Testis (tissue), 3 donors: ENCODE data around the gene COCH. TPM values are rescaled to one million over a fixed set of nuclear protein-coding genes. Genes with fewer than 3 reads are reported as not detected.

Source experiments
- DNase-seq: peaks from one replicate; pipeline ENCODE4 v3.0.0-alpha.2; 2019
- H3K27ac ChIP-seq, 2 donors: fragments of 200-600 bp; sonication (generic); one replicate each; pipeline ENCODE4 v1.5.1; 2019
- H3K27me3 ChIP-seq: fragments of 200-600 bp; sonication (generic); one replicate; pipeline ENCODE4 v1.5.1; 2019
- H3K36me3 ChIP-seq: fragments of 200-600 bp; sonication (generic); one replicate; pipeline ENCODE4 v1.5.1; 2017; ENCODE audit warnings: low read depth; ENCODE audit errors: missing control alignments
- H3K4me1 ChIP-seq: fragments of 200-600 bp; sonication (generic); one replicate; pipeline ENCODE4 v1.5.1; 2019
- H3K4me3 ChIP-seq, 2 donors: fragments of 200-600 bp; sonication (generic); one replicate each; pipeline ENCODE4 v1.5.1; 2017 to 2019
- H3K9me3 ChIP-seq: fragments of 200-600 bp; sonication (generic); one replicate; pipeline ENCODE4 v1.5.1; 2017
- CTCF ChIP-seq, 3 experiments: fragments of 450-650 bp in 2 of 3; fragments of 200-600 bp in 1 of 3; sonication (generic) in 1 of 3; IDR thresholded peaks; one replicate each; pipeline ENCODE4 v1.5.1; 2016 to 2019; ENCODE audit warnings: antibody characterized with exemption in 3 of 3, mild to moderate bottlenecking in 2 of 3, moderate library complexity in 1 of 3
- POLR2A ChIP-seq: fragments of 450-650 bp; IDR thresholded peaks from one replicate; pipeline ENCODE4 v1.6.1; 2017; ENCODE audit warnings: antibody characterized with exemption, mild to moderate bottlenecking, moderate library complexity
- WGBS, 2 donors: methylation state at CpG; one replicate each; pipeline ENCODE4 v1.1.5; 2018; 5-methylcytosine and 5-hydroxymethylcytosine counted together
- intact Hi-C: fragments of 100-400 bp; cut with DNase I; formaldehyde crosslinking; loops from one replicate; pipeline ENCODE4 v1.15.1; 2023; ENCODE audit warnings: low total_unique reads
- polyA plus RNA-seq: library from polyadenylated mRNA; stranded (reverse); fragments of 350-450 nt; fragmentation: Illumina TruSeq; extraction: RNeasy Lipid Tissue Mini Kit (QIAGEN cat#74804); gene quantifications from one replicate; pipeline ENCODE4 v1.2.3, GENCODE V29; 2014; ENCODE audit warnings: low read depth, low replicate concordance; ENCODE audit not compliant: insufficient read depth
- total RNA-seq, 2 donors: library from RNA; depleted of rRNA; stranded (reverse); fragments of >200 nt; gene quantifications; one replicate each; pipeline ENCODE4 v1.2.3, GENCODE V29; 2016

The COCH gene
- total and polyA plus RNA-seq, 3 donors from 2014 or later, result 2.2 to 5.0 (median 3.0) TPM

GRCh38 chr14:30885840-30886740 is 11.7 kb downstream of the COCH start:
- Histone ChIP-seq H3K36me3 (no peaks in the 10 kb centered on the region), H3K27me3 (no peaks in the 10 kb centered on the region), H3K9me3 (no peaks in the 10 kb centered on the region), H3K4me1 (peaks cover 5% of the 10 kb centered on the region), H3K27ac (no peak overlapping the region), H3K4me3 (no peak overlapping the region)
- intact Hi-C loops, result no loop called here
- no peak for DNase-seq
- TF ChIP-seq POLR2A, result no peak
- no peak for TF ChIP-seq CTCF (IDR thresholded peaks at IDR 0.05)
- WGBS, 2 donors, result 90 to 92% methylated on average over 7 of the region's 7 CpGs

- H3K9me3 ChIP-seq, result no peaks in the 10 kb centered on the region
- DNase-seq, result no peak
- 88 to 90% methylated on average over 5 of the region's 5 CpGs for WGBS, 2 donors
- TF ChIP-seq CTCF (IDR thresholded peaks at IDR 0.05) (no peak), POLR2A (no peak)
- intact Hi-C loops, result no loop called here
- no peaks in the 10 kb centered on the region for H3K27me3 ChIP-seq
- H3K27ac ChIP-seq, result no peak overlapping the region
- H3K36me3 ChIP-seq, result no peaks in the 10 kb centered on the region
- H3K4me1 ChIP-seq, result peaks cover 5% of the 10 kb centered on the region
- no peak overlapping the region for H3K4me3 ChIP-seq
These were observed 14.3 kb downstream of the COCH start for GRCh38 chr14:30888480-30889243.

GRCh38 chr14:30889244-30889594 is 14.9 kb downstream of the COCH start:
- Histone ChIP-seq H3K9me3 (no peaks in the 10 kb centered on the region), H3K36me3 (no peaks in the 10 kb centered on the region), H3K27ac (no peak overlapping the region), H3K4me3 (no peak overlapping the region), H3K27me3 (no peaks in the 10 kb centered on the region), H3K4me1 (peaks cover 5% of the 10 kb centered on the region)
- TF ChIP-seq CTCF (IDR thresholded peaks at IDR 0.05) (no peak), POLR2A (no peak)
- intact Hi-C loops, result no loop called here
- DNase-seq, result no peak
- WGBS, 2 donors, result 63 to 66% methylated on average over 4 of the region's 4 CpGs

GRCh38 chr14:30893819-30894218 is 19.5 kb downstream of the COCH start:
- DNase-seq, result no peak
- Histone ChIP-seq H3K27me3 (no peaks in the 10 kb centered on the region), H3K4me1 (peaks cover 5% of the 10 kb centered on the region), H3K36me3 (no peaks in the 10 kb centered on the region), H3K9me3 (no peaks in the 10 kb centered on the region), H3K4me3 (no peak overlapping the region), H3K27ac (no peak overlapping the region)
- 90 to 97% methylated on average over 2 of the region's 2 CpGs for WGBS, 2 donors
- TF ChIP-seq CTCF (IDR thresholded peaks at IDR 0.05), result no peak
- TF ChIP-seq POLR2A, result no peak
- intact Hi-C loops, result no loop called here
